Measurements from ENCODE around the gene EDA. TPM values are rescaled to one million over a fixed set of nuclear protein-coding genes. Genes with fewer than 3 reads are reported as not detected.
"Not testable (repeated sequence)": the region's sequence is repeated elsewhere in the genome, so short reads cannot be mapped to it uniquely, and the experiment has no call there.

The EDA gene
- total and polyA plus RNA-seq, 7 donors = 0.82 to 6.4 (median 3.6) TPM

- no peak for DNase-seq
- intact Hi-C loops (cut with DNase I) = no loop called here
- Histone ChIP-seq H3K27me3 (no peaks in the 10 kb centered on the region), H3K9me3 (no peaks in the 10 kb centered on the region), H3K4me3 (no peak overlapping the region), H3K27ac (no peak overlapping the region), H3K36me3 (no peaks in the 10 kb centered on the region), H3K4me1 (no peaks in the 10 kb centered on the region)
- 47 to 73% methylated on average over 1 of the region's 1 CpG for WGBS, 2 donors
- TF ChIP-seq POLR2A (IDR thresholded peaks at IDR 0.05) (no peak), POLR2AphosphoS5 (IDR thresholded peaks at IDR 0.05) (no peak)
Measured at GRCh38 chrX:69813677-69814076, 197.8 kb downstream of the EDA start.

GRCh38 chrX:69815063-69815462, 199.2 kb downstream of the EDA start:
- H3K27ac ChIP-seq = no peak overlapping the region
- H3K4me3 ChIP-seq = no peak overlapping the region
- TF ChIP-seq POLR2AphosphoS5 (IDR thresholded peaks at IDR 0.05) (no peak), CTCF (IDR thresholded peaks at IDR 0.05) (no peak), EP300 (IDR thresholded peaks at IDR 0.05) (no peak), POLR2A (IDR thresholded peaks at IDR 0.05) (no peak)
- H3K36me3 ChIP-seq = no peaks in the 10 kb centered on the region
- DNase-seq = peak; percentile 60
- intact Hi-C loops (cut with DNase I) = no loop called here
- no peaks in the 10 kb centered on the region for H3K4me1 ChIP-seq
- H3K9me3 ChIP-seq = no peaks in the 10 kb centered on the region
- WGBS, 2 donors = 73 to 86% methylated on average over 4 of the region's 4 CpGs
- H3K27me3 ChIP-seq = no peaks in the 10 kb centered on the region

- Histone ChIP-seq H3K36me3 (no peaks in the 10 kb centered on the region), H3K9me3 (no peaks in the 10 kb centered on the region), H3K4me3 (no peak overlapping the region), H3K4me1 (no peaks in the 10 kb centered on the region), H3K27me3 (no peaks in the 10 kb centered on the region), H3K27ac (no peak overlapping the region)
- intact Hi-C loops (cut with DNase I) = no loop called here
- WGBS, 2 donors = 89 to 90% methylated on average over 4 of the region's 4 CpGs
- no peak for DNase-seq
- TF ChIP-seq CTCF (IDR thresholded peaks at IDR 0.05) (no peak), POLR2A (IDR thresholded peaks at IDR 0.05) (no peak), POLR2AphosphoS5 (IDR thresholded peaks at IDR 0.05) (no peak), EP300 (IDR thresholded peaks at IDR 0.05) (no peak)
Measured at GRCh38 chrX:69815519-69815918, 199.6 kb downstream of the EDA start.

GRCh38 chrX:69844636-69845035, 228.7 kb downstream of the EDA start:
- intact Hi-C loops (cut with DNase I) = no loop called here
- Histone ChIP-seq H3K4me1 (no peaks in the 10 kb centered on the region), H3K4me3 (no peak overlapping the region), H3K9me3 (no peaks in the 10 kb centered on the region), H3K27ac (no peak overlapping the region), H3K36me3 (no peaks in the 10 kb centered on the region), H3K27me3 (no peaks in the 10 kb centered on the region)
- no peak for TF ChIP-seq POLR2AphosphoS5 (IDR thresholded peaks at IDR 0.05)
- no peak for TF ChIP-seq POLR2A (IDR thresholded peaks at IDR 0.05)
- no peak for TF ChIP-seq CTCF (IDR thresholded peaks at IDR 0.05)
- TF ChIP-seq EP300 (IDR thresholded peaks at IDR 0.05) = no peak
- WGBS, 2 donors = 69 to 80% methylated on average over 3 of the region's 3 CpGs
- no peak for DNase-seq

GRCh38 chrX:69859999-69860398, 244.1 kb downstream of the EDA start:
- DNase-seq; H3K4me3 ChIP-seq; H3K9me3 ChIP-seq; H3K36me3 ChIP-seq; intact Hi-C loops (cut with DNase I); H3K27me3 ChIP-seq; H3K4me1 ChIP-seq; H3K27ac ChIP-seq: not testable (repeated sequence)

- 81 to 83% methylated on average over 1 of the region's 1 CpG for WGBS, 2 donors
- H3K27ac ChIP-seq = no peak overlapping the region
- H3K4me3 ChIP-seq = no peak overlapping the region
- intact Hi-C loops (cut with DNase I) = no loop called here
- no peak for DNase-seq
- H3K4me1 ChIP-seq = no peaks in the 10 kb centered on the region
- no peaks in the 10 kb centered on the region for H3K36me3 ChIP-seq
- TF ChIP-seq EP300 (IDR thresholded peaks at IDR 0.05) (no peak), POLR2AphosphoS5 (IDR thresholded peaks at IDR 0.05) (no peak), POLR2A (IDR thresholded peaks at IDR 0.05) (no peak)
- no peaks in the 10 kb centered on the region for H3K27me3 ChIP-seq
- peaks cover 0 to 2% (median 0%) of the 10 kb centered on the region in 4 donors for H3K9me3 ChIP-seq
Measured at GRCh38 chrX:69876221-69876620, 260.3 kb downstream of the EDA start.
